Embryonic facial prominence (tissue), 1 donor: Measurements from ENCODE around the gene CLASP1.
"Not testable (repeated sequence)": the region's sequence is repeated elsewhere in the genome, so short reads cannot be mapped to it uniquely, and the experiment has no call there.

Experiments
- DNase-seq: peaks from one replicate; pipeline ENCODE4 v3.0.0-alpha.2; 2016; ENCODE audit errors: extremely low spot score

CLASP1 gene

GRCh38 chr2:121350402-121350775 is 298.9 kb downstream of the CLASP1 start:
- DNase-seq: no peak

- no peak for DNase-seq
Observed at GRCh38 chr2:121349721-121350401, 299.4 kb downstream of the CLASP1 start.

GRCh38 chr2:121348128-121348740 is 301.0 kb downstream of the CLASP1 start:
- DNase-seq: no peak

- DNase-seq: no peak
Observed at GRCh38 chr2:121346859-121347258, 302.4 kb downstream of the CLASP1 start.

- DNase-seq: no peak
Observed at GRCh38 chr2:121346407-121346806, 302.9 kb downstream of the CLASP1 start.

GRCh38 chr2:121345887-121346286 is 303.4 kb downstream of the CLASP1 start:
- no peak for DNase-seq

- no peak for DNase-seq
Observed at GRCh38 chr2:121345101-121345500, 304.2 kb downstream of the CLASP1 start.

GRCh38 chr2:121343828-121344399 is 305.3 kb downstream of the CLASP1 start:
- DNase-seq: not testable (repeated sequence)

- DNase-seq: no peak
Observed at GRCh38 chr2:121343191-121343590, 306.1 kb downstream of the CLASP1 start.

- DNase-seq: no peak
Observed at GRCh38 chr2:121342751-121343150, 306.5 kb downstream of the CLASP1 start.

- DNase-seq: no peak
Observed at GRCh38 chr2:121340926-121341325, 308.3 kb downstream of the CLASP1 start.

- no peak for DNase-seq
Observed at GRCh38 chr2:121338281-121338680, 311.0 kb downstream of the CLASP1 start.

GRCh38 chr2:121336528-121337294 is 312.6 kb downstream of the CLASP1 start:
- no peak for DNase-seq

GRCh38 chr2:121335294-121336290 is 313.7 kb downstream of the CLASP1 start:
- no peak for DNase-seq

- DNase-seq: no peak
Observed at GRCh38 chr2:121334581-121335293, 314.5 kb downstream of the CLASP1 start.

- no peak for DNase-seq
Observed at GRCh38 chr2:121333834-121334558, 315.3 kb downstream of the CLASP1 start.

- no peak for DNase-seq
Observed at GRCh38 chr2:121333231-121333630, 316.0 kb downstream of the CLASP1 start.

GRCh38 chr2:121331324-121331723 is 317.9 kb downstream of the CLASP1 start:
- not testable (repeated sequence) for DNase-seq

- no peak for DNase-seq
Observed at GRCh38 chr2:121330921-121331320, 318.3 kb downstream of the CLASP1 start.

GRCh38 chr2:121329786-121330185 is 319.5 kb downstream of the CLASP1 start:
- DNase-seq: no peak
